GM12865 (cell line): ENCODE measurements around the gene FOXN3.
A peak's percentile ranks its signal among the peaks of the same experiment; 100 is the strongest.

Experiments used
- DNase-seq: peaks from one replicate; pipeline ENCODE4 v3.0.0; 2010; ENCODE audit warnings: low read depth
- H3K4me3 ChIP-seq: 2 replicates; pipeline ENCODE4 v1.5.1; 2011; ENCODE audit warnings: mild to moderate bottlenecking, low read depth, low read length, control low read depth
- TF ChIP-seq, protein P1 (sequence below): IDR thresholded peaks from 2 replicates; pipeline ENCODE4 v1.5.1; 2011; ENCODE audit warnings: low read length, control low read depth, low read depth, inconsistent platforms; ENCODE audit not compliant: insufficient read depth; ENCODE audit errors: missing control alignments

Gene FOXN3

DNA sequence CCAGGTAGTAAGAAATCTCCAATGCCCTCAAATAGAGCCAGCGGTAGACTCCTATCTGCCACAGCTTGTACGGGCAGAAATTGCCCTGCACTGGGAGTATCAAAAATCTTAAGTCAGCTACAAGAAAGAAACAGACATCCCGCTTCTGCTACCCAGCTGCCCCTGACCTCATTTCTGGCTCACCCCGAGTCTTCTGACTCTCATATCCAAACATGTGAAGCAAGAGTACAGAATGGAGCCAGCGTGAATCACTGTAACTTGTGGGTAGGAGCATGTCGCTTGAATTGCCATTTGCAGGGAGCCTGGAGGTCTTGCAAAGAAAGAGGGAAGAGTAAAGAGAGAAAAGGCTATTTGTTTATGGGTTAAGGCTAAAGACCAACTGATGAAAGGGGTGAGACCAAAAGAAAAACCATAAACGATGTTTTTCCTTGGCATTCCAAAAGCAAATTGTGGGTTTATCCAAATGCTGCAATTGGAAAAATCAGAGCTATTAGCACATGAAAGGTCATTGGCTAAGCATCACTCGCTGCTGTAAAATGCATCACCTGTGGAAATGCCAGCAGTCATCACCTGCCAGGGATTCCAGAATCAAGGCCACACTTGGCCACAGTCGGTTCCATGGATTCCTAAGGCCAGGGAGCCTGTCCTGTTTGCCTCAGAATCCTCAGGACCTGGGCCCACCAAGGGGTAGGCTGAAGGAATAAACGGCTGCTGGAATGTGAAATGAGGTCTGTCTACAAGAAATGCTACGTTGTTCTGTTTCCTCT lies 86.6 kb downstream of the FOXN3 start:
- TF ChIP-seq, protein P1, sequence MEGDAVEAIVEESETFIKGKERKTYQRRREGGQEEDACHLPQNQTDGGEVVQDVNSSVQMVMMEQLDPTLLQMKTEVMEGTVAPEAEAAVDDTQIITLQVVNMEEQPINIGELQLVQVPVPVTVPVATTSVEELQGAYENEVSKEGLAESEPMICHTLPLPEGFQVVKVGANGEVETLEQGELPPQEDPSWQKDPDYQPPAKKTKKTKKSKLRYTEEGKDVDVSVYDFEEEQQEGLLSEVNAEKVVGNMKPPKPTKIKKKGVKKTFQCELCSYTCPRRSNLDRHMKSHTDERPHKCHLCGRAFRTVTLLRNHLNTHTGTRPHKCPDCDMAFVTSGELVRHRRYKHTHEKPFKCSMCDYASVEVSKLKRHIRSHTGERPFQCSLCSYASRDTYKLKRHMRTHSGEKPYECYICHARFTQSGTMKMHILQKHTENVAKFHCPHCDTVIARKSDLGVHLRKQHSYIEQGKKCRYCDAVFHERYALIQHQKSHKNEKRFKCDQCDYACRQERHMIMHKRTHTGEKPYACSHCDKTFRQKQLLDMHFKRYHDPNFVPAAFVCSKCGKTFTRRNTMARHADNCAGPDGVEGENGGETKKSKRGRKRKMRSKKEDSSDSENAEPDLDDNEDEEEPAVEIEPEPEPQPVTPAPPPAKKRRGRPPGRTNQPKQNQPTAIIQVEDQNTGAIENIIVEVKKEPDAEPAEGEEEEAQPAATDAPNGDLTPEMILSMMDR: no peak
- H3K4me3 ChIP-seq: no peak overlapping the region
- DNase-seq: peak; percentile 38

DNA sequence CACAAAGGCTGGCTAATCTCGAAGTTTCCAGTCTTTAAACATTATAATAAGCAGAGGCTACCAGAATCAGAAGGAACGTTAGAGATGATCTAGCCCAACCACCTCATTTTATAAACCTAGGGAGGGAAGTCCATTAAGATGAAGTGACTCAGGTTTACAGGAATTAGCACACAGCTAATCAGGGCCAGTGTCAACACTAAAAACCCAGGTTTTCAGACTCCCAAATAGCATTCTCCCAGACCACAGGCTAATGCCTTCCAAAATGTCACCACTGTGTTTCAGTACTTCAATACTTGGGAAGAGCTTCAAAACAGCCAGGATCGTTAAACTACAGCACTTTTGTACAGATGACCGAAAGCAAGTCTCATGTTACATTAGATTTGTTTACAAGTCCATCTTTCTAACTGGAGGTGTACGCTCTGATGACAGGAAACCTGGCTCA lies 89.2 kb downstream of the FOXN3 start:
- TF ChIP-seq, protein P1: no peak
- DNase-seq: no peak
- H3K4me3 ChIP-seq: no peak overlapping the region

DNA sequence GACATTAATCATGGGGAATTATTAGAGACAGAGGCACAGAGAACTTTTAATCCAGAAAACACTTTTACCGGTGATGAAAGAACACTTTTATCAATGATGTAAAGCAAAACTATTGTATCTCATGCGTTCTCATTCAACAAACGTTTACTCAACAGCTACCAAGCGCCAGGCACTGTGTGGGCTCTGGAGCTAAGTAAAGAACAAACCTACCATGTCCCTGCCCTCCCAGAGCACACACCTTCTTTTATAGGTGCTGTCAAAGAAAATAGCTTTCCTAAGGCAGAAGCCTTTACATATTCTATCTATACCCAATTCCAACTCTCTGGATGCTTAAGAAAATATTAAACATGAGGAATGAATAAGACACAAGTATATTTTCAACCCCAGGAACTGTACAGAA lies 91.1 kb downstream of the FOXN3 start:
- no peak for DNase-seq
- TF ChIP-seq, protein P1: no peak
- H3K4me3 ChIP-seq: no peak overlapping the region

DNA sequence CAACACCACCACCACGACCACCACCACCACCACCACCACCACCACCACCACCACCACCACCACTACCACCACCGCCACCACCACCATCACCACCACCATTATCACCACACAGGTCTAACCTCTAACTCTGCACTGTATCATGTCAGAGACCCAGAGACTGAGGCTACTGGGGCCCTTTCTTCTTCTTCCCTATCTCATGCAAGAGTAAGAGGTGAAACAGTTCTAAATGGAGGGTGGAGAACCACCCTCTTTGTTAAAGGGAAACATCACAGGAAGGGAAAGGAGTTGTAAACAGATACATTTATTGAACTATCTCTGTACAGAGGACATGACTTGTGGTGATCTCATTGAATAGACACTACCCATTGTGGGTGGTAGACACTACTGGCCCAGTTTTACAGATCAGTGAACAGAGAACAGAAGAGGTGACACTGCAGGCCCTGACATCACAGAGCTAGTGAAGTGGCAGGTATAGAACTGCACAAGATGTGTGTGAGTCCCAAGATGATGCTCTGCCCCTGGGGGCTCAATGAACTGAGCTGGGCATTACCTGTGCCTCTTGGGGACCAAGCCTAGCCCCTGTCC lies 91.6 kb downstream of the FOXN3 start:
- H3K4me3 ChIP-seq: no peak overlapping the region
- DNase-seq: peak; percentile 37

DNA sequence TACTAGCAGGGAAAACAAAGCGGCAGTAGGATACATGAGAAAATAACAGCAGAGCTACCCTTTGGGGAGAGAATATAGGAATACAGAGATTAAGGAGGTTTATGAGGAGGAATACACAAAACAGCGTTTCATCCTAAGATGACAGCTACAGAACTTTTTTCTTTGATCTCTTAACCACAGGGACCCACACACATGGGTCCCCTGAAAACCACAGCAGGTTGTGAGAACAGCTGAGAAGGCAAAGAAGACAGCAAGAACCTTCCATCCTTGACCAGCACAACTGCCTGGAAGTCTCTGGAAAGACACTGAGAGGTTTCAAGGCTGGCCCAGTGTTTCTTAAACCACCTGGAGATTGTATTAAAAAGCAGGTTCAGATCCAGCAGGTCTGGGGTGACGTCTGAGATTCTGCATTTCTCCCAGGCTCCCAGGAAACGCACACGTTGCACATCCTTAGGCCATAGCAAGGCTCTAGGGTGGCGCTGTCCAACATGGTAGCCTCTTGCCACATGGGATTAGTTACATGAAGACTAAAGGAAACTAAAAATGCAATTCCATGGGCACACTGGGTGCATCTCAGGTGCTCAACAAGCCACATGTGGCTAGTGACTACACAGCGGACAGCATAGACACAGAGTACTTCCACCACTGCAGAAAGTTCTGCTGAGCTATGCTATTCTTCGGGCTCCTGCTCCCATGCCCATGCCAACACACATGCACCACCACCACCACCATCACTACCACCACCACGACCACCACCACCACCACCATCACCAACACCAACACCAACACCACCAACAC lies 92.3 kb downstream of the FOXN3 start:
- TF ChIP-seq, protein P1: no peak
- no peak overlapping the region for H3K4me3 ChIP-seq
- DNase-seq: peak; percentile 81

More for the DNA sequence above, 91.6 kb downstream of the FOXN3 start:
- TF ChIP-seq, protein P1: no peak

DNA sequence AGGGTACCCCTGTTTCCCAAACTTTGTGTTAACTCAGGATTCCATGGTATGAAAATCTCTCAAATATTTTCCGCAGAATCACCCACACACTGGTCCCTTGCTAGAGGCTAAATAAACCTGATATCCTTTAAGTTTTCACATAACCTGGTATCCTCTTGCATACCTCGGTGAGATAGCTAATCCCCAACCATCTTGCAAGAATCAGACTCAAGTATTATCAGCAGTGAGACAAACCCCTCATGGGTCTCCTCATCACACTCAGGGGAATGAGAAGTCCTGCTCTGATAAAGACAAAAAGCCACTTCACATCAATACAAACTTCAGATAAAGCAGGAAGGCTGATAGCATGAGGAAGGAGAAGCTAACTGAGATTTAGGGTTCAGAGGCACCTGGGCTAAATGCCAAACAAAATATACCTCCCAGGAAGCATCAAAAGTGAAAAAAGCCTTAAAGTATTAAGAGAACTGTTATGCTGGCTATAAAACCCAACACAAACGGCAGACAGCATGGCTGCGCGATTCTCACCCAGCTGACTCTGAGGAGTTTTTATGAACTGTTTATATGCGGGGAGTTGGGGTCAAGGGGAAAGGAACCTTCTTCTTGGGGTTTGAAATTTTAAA lies 96.5 kb downstream of the FOXN3 start:
- TF ChIP-seq, protein P1: no peak
- DNase-seq: no peak
- H3K4me3 ChIP-seq: no peak overlapping the region
